ENCODE measurements around the gene SIDT2.

DNA sequence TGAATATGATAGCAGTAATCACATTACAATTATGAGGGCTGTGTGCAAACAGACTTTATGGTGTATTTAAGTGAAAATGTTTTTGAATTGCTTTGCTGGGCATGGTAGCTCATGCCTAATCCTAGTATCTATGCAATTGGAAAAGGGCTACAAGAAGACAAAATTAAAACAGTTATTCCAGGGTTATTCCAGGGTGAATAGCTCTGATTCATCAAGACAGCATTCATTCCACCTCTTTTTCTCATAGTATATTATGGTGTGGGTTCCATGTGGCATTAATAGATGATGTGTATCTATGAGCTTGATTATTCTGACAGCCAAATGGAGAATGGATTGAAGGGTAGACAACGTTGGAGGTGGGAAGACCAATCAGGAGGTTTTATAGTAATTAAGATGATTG lies 12.1 kb upstream of the SIDT2 start:
- TF ChIP-seq CTCF (IDR thresholded peaks at IDR 0.05) = no peak
- no peak for TF ChIP-seq POLR2A (IDR thresholded peaks at IDR 0.05)
